GM21447 (cell line): ENCODE data around the gene NLGN4Y.

Experiments
- ATAC-seq: cut with Tn5 transposase; IDR thresholded peaks from one replicate; pipeline ENCODE4 v1.9.1; 2021; ENCODE audit not compliant: unreplicated experiment

The NLGN4Y gene

DNA sequence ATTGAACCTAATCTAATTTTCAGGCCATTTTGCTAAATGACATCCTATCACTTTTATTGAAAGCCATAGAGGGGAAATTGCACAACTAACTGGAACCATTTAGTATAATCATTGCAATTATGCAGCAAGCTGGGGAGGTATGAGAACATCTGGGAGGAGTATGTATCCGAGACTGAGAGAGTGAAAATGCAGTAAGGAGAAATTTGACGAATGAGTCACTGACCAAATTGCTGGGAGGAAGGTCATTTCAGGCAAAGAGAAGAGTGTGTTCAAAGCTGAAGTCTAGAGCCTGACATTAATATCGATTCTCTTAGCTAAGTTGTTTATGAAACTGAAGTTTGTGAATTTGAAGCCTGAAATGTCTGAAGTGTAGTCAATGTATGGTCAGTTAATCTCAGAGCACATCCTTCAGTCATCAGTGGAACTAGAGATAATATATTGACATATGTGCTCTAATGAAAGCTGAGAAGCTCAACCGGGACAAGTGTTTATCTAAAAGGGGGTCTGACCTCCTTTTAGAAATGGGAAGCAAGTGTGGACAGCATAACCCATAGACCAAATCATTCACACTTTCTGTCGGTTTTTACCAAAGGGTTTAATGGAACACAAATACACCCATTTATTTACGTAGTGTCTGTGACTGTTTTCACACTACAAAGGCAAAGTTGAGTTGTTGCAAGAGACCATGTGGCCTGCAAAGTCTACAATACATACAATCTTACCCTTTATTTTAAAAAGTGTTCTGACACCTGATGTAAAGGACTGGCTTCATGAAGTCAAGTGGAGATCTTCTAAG is 120.0 kb downstream of the NLGN4Y start:
- no peak for ATAC-seq

- no peak for ATAC-seq
Observed at GRCh38 chrY:14679181-14679580, 154.9 kb downstream of the NLGN4Y start.

- no peak for ATAC-seq
Observed at GRCh38 chrY:14694543-14694942, 170.2 kb downstream of the NLGN4Y start.

GRCh38 chrY:14708158-14708557 is 183.8 kb downstream of the NLGN4Y start:
- no peak for ATAC-seq

DNA sequence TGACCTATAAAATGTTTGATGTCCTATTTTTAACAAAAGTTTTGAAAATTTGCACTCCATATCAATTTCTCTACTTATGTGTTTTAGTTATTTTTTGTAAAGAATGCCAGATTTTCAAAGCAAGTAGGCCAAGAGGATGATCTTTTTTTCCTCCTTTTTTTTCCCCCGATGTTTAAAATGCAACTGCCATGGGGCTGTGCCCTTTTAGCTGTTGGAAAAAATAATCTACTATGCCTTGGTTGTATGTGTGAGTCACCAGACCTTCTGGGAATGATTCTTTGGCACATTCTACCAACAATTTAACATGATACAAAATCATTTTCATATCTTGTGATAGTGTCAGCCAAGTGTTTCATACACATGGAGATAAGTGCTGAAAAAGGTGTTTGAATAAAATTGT is 217.3 kb downstream of the NLGN4Y start:
- no peak for ATAC-seq

DNA sequence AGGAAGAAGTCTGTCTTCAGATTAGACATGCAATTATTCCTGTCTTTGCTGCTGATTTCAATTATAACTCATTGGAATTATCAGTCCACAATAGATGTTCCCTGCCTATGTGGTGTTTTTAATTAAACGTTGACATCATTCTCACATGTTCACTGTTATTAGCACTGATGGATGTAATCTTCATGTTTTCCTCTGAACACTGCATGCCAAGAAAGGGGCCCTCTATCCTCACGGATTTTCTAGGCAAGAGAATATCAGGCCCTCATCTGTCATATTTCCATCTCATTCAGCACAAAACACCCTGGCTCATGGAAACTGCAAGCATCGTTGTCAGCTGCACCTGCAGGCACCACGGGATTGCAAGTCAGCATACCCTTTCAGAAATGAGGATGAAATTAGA is 224.0 kb downstream of the NLGN4Y start:
- no peak for ATAC-seq

DNA sequence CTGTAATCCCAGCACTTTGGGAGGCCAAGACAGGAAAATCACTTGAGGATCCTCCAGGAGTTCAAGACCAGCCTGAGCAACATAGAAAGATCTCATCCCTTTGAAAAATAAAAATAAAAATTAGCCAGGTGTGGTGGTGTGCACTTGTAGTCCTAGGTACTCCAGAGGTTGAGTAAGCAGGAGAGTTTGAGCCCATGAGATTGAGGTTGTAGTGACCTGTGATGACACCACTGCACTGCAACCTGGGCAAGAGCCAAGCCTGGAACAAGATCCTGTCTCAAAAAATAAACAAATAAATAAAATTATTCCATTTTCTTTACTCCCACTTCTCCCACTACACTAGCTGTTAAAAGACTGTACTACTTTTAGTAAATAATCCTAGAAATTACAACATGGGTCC is 231.2 kb downstream of the NLGN4Y start:
- ATAC-seq = no peak

GRCh38 chrY:14762903-14763302 is 238.6 kb downstream of the NLGN4Y start:
- no peak for ATAC-seq

DNA sequence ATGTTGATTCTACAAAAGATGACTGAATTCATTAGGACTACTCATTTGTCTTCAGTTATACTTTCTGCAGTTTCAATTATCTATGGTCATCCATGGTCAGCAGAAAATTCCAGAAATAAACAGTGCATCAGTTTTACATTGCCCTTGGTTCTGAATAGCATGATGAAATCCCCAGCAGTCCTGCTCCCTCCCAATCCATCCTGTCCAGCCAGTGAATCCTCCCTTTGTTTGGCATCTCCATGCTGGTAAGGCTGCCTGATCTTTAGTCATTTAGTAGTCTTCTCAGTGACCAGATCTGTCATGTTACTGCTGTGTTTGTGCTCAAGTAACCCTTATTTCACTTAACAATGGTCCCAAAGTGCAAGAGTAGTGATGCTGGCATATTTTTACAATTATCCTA is 239.3 kb downstream of the NLGN4Y start:
- ATAC-seq = no peak

GRCh38 chrY:14778208-14778607 is 253.9 kb downstream of the NLGN4Y start:
- ATAC-seq = no peak

DNA sequence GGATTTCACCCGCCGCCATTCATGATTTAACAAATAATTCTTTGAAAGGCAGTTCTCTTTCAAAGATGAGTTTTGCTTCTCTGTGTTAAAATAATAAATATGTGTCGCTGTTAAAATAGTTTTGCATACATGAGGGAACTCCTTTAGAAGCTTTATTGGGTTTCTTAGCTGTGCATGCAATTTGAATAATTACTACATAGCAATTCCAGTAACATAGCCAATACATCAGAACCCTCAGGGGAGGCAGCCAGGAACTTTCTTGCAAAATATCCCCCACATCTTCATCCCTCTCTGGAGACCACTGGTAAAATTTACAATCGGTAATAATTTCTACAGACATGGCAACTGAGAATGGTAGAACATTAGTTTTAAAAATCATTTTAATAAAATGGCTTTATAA is 268.8 kb downstream of the NLGN4Y start:
- no peak for ATAC-seq

- ATAC-seq = no peak
Observed at GRCh38 chrY:14793674-14794073, 269.3 kb downstream of the NLGN4Y start.

DNA sequence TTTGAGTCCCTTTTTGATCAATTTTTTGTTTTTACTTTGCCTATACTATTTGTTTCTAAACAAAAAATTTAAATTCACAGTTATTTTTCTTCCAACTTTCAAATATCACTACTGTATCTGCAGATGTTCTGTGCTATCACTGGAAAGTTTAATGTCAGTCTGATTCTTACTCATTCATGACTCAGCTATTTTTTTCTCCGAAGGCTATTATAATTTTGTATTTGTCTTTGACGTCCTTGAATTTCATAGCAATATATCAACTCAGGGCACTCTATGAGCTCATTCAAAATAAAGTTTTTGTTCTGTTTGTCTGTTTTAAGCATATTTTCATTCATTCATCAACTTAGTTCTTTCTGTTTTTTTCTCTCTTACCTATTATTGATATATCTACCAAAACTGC is 273.7 kb downstream of the NLGN4Y start:
- ATAC-seq = no peak

DNA sequence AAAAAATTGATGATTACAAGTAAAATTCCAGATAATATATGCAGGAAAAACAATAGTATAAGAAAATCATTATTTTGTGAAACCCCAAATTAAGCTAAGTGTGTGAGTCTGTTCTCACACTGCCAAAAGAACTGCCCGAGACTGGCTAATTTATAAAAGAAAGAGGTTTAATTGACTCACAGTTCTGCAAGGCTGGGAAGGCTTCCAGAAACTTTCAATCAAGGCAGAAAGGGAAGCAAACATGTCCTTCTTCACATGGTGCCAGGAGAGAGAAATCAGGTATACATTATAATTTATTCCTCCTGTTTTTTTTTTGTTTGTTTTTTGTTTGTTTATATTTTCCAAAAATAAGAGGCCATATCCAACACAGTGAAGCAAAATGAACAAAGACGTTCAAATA is 276.8 kb downstream of the NLGN4Y start:
- ATAC-seq = no peak

DNA sequence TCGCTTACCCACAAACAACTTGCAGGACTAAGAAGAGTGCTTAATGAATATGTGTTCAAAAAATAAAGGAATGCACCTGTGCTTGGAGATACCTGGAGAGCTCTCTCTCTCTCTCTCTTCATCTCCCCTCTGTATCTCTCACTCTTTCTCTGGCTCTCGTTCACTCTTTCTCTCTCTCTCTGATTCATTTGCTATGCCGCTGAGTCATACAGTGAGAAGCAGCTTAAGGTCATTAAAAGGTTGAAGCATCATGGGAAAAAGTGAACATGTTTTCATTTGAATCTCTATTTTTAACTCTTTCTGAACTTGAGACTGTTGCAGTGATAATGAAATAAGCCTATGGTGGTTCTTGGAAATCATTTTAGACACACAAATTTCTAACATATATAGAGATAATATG is 277.8 kb downstream of the NLGN4Y start:
- ATAC-seq = no peak

- no peak for ATAC-seq
Observed at GRCh38 chrY:14804041-14804440, 279.7 kb downstream of the NLGN4Y start.

DNA sequence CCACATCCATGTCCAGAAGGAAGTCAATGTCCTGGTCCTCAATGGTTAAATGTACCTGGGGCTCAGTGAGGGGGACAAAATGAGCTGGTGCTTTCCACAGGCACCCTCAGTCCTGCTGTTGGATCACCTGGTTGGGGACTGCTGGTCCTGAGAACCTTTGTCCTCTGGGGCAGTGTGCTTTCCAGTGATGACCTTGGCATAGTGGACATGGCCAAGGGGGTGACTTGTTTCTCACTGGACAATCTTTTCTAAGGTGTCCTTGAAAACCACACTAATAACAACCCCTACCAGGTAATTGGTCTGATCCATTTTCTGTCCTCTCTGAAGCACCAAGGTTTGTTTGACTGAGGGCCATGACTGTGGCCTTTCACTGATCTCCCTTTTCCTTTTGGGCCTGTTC is 294.1 kb downstream of the NLGN4Y start:
- no peak for ATAC-seq

- no peak for ATAC-seq
Observed at GRCh38 chrY:14822201-14822600, 297.9 kb downstream of the NLGN4Y start.

- ATAC-seq = no peak
Observed at GRCh38 chrY:14822906-14823305, 298.6 kb downstream of the NLGN4Y start.

DNA sequence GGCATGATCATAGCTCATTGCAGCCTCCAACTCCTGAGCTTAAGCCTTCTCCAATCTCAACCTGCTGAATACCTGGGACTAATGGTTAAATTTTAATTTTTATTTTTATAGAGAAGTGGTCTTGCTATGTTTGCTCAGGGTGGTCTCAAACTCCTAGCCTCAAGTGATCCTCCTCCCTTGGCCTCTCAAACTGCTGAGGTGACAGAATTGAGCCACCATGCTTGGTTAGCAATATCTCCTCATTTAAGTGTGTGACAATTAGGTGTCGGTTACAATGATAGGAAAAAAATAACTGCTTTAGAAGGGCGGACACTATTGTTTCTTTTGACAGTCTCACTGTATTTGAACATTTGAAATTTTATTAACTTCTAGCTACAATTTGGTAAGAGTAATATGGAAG is 300.3 kb downstream of the NLGN4Y start:
- ATAC-seq = no peak

DNA sequence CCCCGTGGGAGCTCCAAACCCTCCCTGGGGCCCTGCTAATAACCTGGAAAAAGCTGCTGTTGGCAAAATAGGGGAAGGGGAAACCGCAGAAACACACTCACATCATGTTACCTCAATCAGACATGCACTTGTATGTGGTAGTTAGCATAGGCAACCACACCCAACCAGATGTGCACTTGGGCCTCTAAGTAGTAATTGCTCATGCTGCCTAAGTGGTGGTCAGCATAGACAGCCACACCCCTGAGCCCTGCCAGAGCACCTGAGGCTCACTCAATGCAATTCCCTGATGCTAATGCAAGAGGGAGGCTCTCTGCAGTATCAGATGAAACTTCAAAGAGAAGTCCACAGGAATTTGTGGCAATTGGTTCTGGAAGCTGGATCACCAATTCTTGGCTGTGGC is 301.4 kb downstream of the NLGN4Y start:
- no peak for ATAC-seq

DNA sequence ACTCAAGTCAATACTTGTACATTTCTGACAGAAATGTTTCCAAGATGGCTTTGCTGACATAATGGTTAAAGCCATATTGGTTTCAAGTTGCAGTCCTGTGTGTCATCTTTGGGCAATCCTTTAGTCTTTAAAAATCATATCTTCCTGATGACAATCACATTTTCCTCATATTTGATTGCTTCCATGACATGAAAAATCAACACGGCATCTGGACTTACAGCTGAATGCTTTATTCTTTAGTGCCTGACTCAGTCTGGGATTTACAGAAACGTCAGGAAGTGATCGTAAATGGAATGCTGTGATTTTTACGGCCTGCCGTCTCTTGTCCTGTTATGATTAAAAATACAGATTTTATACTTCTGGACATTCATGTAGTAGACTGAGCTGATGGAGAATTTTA is 304.2 kb downstream of the NLGN4Y start:
- no peak for ATAC-seq

DNA sequence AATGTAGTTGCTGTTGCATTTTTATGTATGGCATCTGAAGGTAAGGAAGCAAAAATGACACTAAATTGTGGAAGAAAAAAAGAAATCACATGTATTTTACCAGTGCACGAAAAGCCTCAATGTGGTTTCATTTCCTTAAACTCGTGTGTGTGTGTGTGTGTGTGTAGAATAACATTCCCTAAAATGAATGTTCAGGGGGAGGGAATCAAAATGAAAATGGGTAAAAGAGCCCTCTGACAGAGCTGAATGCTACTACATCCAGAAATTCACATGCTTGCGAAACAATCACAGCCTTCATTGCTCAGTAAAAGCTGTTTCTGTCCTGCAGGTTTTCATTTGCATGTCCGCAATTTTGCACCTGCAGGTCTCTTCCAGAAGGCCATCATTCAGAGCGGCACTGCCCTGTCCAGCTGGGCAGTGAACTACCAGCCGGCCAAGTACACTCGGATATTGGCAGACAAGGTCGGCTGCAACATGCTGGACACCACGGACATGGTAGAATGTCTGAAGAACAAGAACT is 305.1 kb downstream of the NLGN4Y start:
- no peak for ATAC-seq
